Measurements from ENCODE around the gene ZNF764. TPM values are rescaled to one million over a fixed set of nuclear protein-coding genes. Genes with fewer than 3 reads are reported as not detected.

The ZNF764 gene
- total RNA-seq, 2 experiments from 2014 or later: 14.1 to 15.0 TPM

- POLR2A ChIA-PET: interaction anchor here (0.5 to 2.6 kb wide), 9 partner anchors 9 to 101 kb away, joined by 3 to 35 read pairs (median 8); partner anchors contain the start of genes FBRS, ZNF688, ZNF689 and ZNF747
- CTCF ChIA-PET: interaction anchor here (0.8 to 3.2 kb wide), 12 partner anchors 13 to 148 kb away, joined by 3 to 31 read pairs (median 4); partner anchors contain the start of genes DCTPP1, ZNF688 and ZNF747
Observed at GRCh38 chr16:30557707-30557956, 542 bp downstream of the ZNF764 start.

GRCh38 chr16:30556125-30556473, 2.1 kb downstream of the ZNF764 start:
- POLR2A ChIA-PET: no interaction called here
- CTCF ChIA-PET: interaction anchor here (1.2 to 1.3 kb wide), 2 partner anchors 25 to 83 kb away, joined by 3 to 4 read pairs; partner anchors contain the start of gene ITGAL

- ChIA-PET POLR2A (no interaction called here), CTCF (interaction anchor here (0.8 kb wide), 1 partner anchor 138 kb away, joined by 3 read pairs; no protein-coding TSS in a partner anchor)
Observed at GRCh38 chr16:30555315-30556124, 2.7 kb downstream of the ZNF764 start.

GRCh38 chr16:30554557-30555314, 3.4 kb downstream of the ZNF764 start:
- CTCF ChIA-PET: interaction anchor here (0.8 kb wide), 1 partner anchor 137 kb away, joined by 3 read pairs; no protein-coding TSS in a partner anchor
- POLR2A ChIA-PET: no interaction called here

GRCh38 chr16:30553393-30553899, 4.7 kb downstream of the ZNF764 start:
- POLR2A ChIA-PET: interaction anchor here (0.6 to 1.1 kb wide), 2 partner anchors 14 to 1714 kb away, joined by 3 to 10 read pairs; no protein-coding TSS in a partner anchor
- CTCF ChIA-PET: no interaction called here

- POLR2A ChIA-PET: interaction anchor here (0.6 to 1.1 kb wide), 2 partner anchors 14 to 1714 kb away, joined by 3 to 10 read pairs; no protein-coding TSS in a partner anchor
- CTCF ChIA-PET: interaction anchor here (0.7 kb wide), 1 partner anchor 16 kb away, joined by 3 read pairs; no protein-coding TSS in a partner anchor
Observed at GRCh38 chr16:30552956-30553355, 5.2 kb downstream of the ZNF764 start.

GRCh38 chr16:30551781-30552180, 6.4 kb downstream of the ZNF764 start:
- CTCF ChIA-PET: interaction anchor here (0.5 to 4.0 kb wide), 6 partner anchors 17 to 141 kb away, joined by 3 to 23 read pairs (median 4); partner anchors contain the start of genes ZNF747 and ZNF785
- POLR2A ChIA-PET: interaction anchor here (0.6 to 2.3 kb wide), 11 partner anchors 10 to 575 kb away, joined by 3 to 18 read pairs (median 3); partner anchors contain the start of gene ZNF689

GRCh38 chr16:30548416-30549253, 9.5 kb downstream of the ZNF764 start:
- ChIA-PET CTCF (interaction anchor here (4.0 kb wide), 1 partner anchor 14 kb away, joined by 23 read pairs; the partner anchor contains the start of gene ZNF747), POLR2A (interaction anchor here (0.7 to 1.4 kb wide), 4 partner anchors 9 to 57 kb away, joined by 3 to 6 read pairs (median 3); partner anchors contain the start of genes ZNF747 and ZNF764)

- CTCF ChIA-PET: interaction anchor here (0.6 to 1.2 kb wide), 3 partner anchors 10 to 123 kb away, joined by 3 to 4 read pairs (median 3); no protein-coding TSS in a partner anchor
Observed at GRCh38 chr16:30546115-30546514, 12.1 kb downstream of the ZNF764 start.

GRCh38 chr16:30543067-30543466, 15.1 kb downstream of the ZNF764 start:
- POLR2A ChIA-PET: no interaction called here
- CTCF ChIA-PET: interaction anchor here (1.1 kb wide), 1 partner anchor 8 kb away, joined by 5 read pairs; the partner anchor contains the start of gene ZNF747

More at GRCh38 chr16:30546115-30546514, 12.1 kb downstream of the ZNF764 start:
- POLR2A ChIA-PET: interaction anchor here (1.0 kb wide), 1 partner anchor 11 kb away, joined by 4 read pairs; no protein-coding TSS in a partner anchor

GRCh38 chr16:30541502-30542329, 16.5 kb downstream of the ZNF764 start:
- ChIA-PET POLR2A (no interaction called here), CTCF (interaction anchor here (1.2 to 1.8 kb wide), 2 partner anchors 57 to 113 kb away, joined by 4 to 6 read pairs; partner anchors contain the start of gene DCTPP1)

GRCh38 chr16:30540916-30541464, 17.2 kb downstream of the ZNF764 start:
- ChIA-PET CTCF (interaction anchor here (1.2 to 1.8 kb wide), 2 partner anchors 57 to 112 kb away, joined by 4 to 6 read pairs; partner anchors contain the start of gene DCTPP1), POLR2A (interaction anchor here (0.6 to 0.7 kb wide), 2 partner anchors 10 to 25 kb away, joined by 3 to 5 read pairs; no protein-coding TSS in a partner anchor)

GRCh38 chr16:30539986-30540526, 18.1 kb downstream of the ZNF764 start:
- POLR2A ChIA-PET: interaction anchor here (0.6 kb wide), 2 partner anchors 11 to 57 kb away, joined by 3 to 5 read pairs; no protein-coding TSS in a partner anchor
- CTCF ChIA-PET: interaction anchor here (0.7 to 1.3 kb wide), 4 partner anchors 17 to 111 kb away, joined by 3 to 5 read pairs (median 4); partner anchors contain the start of gene DCTPP1

GRCh38 chr16:30539000-30539964, 18.9 kb downstream of the ZNF764 start:
- ChIA-PET CTCF (interaction anchor here (0.7 to 1.3 kb wide), 3 partner anchors 18 to 106 kb away, joined by 3 to 5 read pairs (median 3); no protein-coding TSS in a partner anchor), POLR2A (interaction anchor here (0.6 kb wide), 1 partner anchor 58 kb away, joined by 5 read pairs; no protein-coding TSS in a partner anchor)

Measured in activated CD8-positive, alpha-beta memory T cell treated with anti-CD3 and anti-CD28 coated beads for 36 hours (primary cell).